Stimulated activated CD4-positive, alpha-beta T cell treated with anti-CD3 and anti-CD28 coated beads, Interleukin-1b, Interleukin-23, amount 100 ng/mL, for 1 hour (primary cell): ENCODE data around the gene LCK.
A peak's percentile ranks its signal among the peaks of the same experiment; 100 is the strongest.

Experiments
- DNase-seq, 2 donors: peaks; one replicate each; pipeline ENCODE4 v3.0.0-alpha.2; 2020; ENCODE audit warnings: low read depth in 2 of 2

The LCK gene

DNA sequence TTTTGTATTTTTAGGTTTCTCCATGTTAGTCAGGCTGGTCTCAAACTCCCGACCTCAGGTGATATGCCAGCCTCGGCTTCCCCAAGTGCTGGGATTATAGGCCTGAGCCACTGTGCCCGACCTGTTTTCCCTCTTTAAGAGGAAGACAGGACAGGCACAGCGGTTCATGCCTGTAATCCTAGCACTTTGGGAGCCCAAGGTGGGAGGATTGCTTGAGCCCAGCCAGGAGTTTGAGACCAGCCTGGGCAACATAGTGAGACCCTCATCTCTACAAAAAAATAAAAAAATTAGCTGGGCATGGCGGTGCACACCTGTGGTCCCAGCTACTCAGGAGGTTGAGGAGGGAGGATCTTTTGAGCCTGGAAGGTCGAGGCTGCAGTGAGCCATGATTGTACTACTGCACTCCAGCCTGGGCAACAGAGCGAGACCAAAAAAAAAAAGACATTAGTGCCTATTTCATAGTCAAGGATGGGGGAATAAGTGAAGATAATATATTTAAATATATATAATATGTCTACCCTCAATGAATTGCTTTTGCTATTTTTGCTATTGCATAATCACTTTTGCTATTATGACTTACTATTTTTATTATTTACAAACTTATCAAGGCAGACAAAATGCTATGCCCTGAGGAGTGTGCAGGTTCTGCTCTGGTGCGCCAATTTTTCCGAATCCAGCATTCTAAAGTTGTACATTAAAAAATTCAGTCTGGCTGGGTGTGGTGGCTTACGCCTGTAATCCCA is 67.2 kb downstream of the LCK start:
- no peak for DNase-seq

DNA sequence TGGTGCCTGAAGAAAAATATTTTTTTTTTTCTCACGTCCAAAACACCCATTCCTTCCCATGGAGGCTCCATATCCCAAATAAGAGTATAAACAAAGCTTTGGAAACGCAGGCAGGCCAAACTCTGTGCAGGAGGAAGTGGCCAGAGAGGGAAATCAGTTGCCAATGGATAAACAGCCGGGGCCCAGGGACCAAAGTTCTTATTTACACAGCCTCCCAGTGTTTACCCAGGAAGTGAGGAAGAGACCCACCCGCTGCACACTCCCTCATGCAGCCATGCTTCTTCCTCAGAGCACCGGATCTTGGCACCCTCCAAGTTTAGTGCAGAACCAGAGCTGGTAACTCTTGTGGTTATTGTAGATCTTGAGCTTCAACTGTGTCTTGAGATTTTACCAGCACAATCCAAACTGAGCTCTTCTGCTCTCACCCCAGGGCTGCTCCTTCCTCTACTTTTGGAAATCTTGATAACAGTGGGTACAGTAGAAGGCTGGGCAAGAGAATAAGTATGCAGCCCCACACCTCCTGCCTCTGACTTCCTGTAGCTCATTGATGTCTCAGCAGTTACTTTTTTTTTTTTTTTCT is 70.7 kb downstream of the LCK start:
- no peak for DNase-seq

DNA sequence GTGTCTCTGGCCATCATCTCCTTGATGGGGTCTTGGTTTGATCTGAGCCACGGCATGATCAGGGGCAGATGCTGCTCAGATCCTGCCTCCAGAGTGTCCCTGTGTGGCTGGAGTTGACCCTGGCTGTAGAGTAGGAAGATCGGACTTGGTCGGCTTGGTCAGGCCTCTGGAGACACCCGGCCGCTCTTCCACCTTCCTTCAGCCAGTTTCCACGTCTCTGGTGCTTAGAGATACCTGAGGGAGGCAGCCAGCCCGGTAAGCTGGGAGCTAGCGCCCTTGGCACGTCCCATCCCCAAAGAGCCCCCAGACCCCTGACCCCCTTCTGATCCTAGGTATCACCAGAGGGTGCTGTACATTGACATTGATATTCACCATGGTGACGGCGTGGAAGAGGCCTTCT is 76.1 kb downstream of the LCK start:
- DNase-seq = no peak

DNA sequence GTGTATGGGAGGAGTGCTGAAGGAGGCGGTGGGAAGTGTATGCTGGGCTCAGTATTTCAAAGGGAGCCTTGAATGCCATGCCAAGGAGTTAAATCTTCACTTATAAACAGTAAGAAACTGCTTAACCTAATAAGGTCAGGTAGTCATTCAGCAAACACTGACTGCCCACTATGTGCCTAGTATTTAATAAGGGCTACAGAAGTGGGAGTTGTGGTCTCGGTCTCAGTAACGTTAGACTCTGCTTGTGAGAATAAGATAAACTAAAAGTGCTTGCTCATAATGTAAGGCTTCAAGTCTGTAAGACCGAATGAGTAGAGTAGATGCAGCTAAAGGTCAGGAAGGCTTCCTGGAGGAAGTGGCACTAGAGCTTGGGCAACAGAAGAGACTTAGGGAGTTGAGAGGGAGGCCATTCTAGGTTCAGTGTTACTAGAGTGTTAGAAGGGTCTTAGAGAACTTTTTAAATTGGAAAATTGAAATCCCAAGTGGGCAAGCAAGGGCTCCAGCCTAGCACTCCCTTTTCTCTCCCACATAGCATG is 78.9 kb downstream of the LCK start:
- no peak for DNase-seq

DNA sequence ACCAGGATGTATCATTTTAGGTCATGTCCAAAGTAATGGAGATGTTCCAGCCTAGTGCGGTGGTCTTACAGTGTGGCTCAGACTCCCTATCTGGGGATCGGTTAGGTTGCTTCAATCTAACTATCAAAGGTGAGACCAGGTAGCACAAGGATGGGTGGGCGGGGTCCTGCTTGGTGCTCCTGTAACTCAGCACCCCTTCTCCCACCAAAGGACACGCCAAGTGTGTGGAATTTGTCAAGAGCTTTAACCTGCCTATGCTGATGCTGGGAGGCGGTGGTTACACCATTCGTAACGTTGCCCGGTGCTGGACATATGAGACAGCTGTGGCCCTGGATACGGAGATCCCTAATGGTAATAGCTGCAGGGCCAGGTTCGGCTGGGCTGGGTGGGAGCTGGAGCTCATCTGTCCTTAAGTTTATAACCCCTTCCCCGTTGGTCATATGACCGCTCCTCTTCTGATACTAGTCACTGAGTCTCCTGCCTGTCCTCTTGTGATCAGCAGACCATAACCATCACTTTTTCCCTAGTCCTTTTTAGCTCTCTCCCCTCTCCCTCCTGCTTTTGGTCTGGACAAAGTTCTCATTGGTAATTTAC is 79.6 kb downstream of the LCK start:
- DNase-seq = no peak

DNA sequence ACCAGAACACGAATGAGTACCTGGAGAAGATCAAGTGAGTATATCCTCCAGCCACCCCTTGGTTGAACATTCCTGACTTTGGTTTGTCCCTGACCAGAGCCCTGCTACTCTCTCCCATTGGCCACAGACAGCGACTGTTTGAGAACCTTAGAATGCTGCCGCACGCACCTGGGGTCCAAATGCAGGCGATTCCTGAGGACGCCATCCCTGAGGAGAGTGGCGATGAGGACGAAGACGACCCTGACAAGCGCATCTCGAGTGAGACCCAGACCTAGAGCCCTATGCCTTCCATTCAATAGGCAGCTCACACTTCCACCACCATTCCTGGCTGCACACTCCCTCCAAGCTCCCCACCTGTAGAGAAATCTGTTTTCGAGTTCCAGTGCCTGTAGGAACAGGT is 80.5 kb downstream of the LCK start:
- no peak for DNase-seq

DNA sequence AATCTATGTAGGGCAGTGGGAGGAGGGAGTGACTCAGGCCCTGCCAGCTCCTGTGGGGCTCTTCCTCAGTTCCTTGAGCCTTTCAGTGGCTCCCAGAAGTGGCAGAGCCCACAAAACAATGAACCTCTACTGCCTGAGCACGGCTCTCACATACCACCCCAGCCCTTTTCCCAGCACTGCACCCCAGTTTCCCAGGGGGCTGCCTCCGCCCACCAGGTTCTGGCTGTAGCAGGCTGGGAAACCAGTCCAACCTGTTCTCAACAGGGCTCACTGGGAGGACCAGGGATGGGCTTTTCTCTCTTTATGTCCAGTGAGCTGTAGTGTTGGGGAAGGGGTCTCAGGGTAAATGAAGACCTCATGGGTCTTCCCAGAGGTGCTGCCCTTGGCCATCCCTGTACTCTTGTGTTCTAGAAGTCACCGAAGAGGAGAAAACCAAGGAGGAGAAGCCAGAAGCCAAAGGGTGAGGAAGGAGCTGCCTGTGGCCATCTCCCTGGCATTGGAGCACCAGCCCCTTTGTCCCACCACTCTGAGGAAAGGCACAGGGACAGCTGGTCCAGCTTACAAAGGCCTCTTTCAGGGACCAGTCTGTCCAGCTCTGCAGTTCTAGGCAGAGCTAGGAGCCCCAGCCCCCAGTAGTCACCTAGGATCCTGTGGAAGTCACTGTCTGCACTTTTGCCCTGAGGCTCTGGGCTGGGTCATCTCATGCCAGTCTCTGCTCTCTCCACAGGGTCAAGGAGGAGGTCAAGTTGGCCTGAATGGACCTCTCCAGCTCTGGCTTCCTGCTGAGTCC is 81.4 kb downstream of the LCK start:
- DNase-seq = no peak

DNA sequence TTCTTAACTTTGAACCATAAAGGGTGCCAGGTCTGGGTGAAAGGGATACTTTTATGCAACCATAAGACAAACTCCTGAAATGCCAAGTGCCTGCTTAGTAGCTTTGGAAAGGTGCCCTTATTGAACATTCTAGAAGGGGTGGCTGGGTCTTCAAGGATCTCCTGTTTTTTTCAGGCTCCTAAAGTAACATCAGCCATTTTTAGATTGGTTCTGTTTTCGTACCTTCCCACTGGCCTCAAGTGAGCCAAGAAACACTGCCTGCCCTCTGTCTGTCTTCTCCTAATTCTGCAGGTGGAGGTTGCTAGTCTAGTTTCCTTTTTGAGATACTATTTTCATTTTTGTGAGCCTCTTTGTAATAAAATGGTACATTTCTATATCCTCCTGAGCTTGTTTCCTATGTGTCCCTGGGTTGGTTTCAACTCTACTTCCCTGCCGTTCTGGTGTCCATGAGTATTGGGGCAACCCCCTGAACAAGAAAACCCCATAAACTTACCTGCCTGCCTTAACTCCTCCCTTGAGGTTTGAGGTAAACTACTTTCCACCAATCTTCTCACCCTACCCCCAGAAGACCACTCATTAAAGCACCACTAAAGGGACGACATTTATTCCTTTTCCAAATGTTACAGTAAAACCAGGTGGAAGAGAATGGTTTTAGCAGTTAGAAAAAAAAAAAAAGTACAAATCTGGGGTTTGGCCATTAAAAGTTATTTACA is 82.3 kb downstream of the LCK start:
- no peak for DNase-seq

DNA sequence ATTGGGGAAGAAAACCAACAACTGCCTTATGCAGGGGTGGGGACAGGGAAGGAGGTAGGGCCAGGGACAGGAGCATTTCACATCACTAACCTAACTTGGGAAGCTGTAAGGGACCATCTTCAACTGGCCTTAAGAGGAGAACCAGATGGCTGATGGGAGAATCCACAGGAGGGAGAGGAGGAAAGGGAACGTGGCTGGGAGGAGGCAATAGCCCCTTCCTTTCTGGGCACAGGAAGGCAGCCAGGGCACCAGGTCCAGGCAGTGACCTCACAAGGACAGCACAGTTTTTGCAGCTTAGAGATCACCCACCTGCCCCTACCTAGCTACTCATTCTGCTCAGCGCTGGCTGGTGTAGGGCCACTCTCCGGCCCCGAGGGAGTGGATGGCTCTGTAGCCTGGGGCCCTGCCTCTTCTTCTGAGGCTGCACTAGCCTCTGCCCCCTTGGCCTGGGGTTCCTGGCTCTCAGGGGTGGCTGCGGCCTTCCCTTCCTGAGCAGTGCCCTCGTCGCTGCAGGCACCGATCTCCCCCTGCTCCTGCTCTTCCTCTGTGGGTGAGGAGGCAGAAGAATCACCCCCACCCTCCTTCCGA is 83.3 kb downstream of the LCK start:
- no peak for DNase-seq

DNA sequence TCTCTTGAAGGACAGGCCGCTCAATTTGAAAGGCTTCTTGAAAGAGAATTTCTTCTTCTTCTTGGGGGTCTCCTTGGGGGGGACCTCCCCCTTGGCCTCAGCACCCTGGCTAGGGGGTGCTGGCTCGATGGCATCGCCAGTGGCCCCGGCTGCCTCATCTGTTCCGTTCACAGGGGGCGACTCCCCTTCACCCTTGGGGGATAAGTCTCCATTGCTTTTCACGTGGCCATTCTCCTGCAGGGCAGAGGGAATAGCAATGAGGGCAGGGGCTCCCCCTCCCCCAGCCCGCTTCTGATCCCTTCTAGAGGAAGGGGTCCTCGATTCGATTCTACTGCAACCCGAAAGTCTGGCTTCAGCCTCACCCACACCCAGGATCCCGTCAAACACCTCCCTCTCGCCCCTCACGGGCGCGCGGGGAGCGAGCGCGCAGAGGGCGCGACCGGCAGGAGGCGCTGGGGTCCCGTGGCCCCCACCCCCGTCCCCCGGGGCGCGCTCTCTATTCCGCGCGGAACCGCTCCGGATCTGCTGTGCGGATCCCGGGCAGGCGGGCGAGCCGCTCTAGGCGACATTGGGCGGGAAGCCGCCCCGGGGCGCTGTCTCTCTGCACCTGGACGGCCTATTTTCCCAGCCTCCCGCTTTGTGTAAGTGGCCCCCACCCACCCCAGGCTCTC is 83.9 kb downstream of the LCK start:
- peak in 1 of 2 donors; percentile 48 for DNase-seq

DNA sequence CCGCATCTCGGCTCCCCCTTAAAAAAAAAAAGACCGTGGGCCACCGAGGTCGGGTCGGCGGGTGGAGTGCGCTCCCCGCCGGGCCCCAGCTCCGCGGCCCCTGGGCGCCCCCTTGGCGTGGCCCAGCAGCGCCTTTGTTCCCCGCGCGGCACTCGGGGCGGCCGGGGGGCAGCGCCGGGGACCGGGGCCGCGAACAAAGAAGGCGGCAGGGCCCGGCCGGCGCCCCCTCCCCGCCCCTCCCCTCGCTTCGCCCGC is 84.4 kb downstream of the LCK start:
- DNase-seq = no peak
